Measurements from ENCODE around the gene MACROH2A1.

MACROH2A1 gene

GRCh38 chr5:135398855-135399793, at the start of gene MACROH2A1:
Gene MACROH2A1, minus strand, starts transcription at chr5:135399231. Its CDS starts 10,138 bp downstream, at chr5:135389093.
- peak; percentile 59 to 78 for DNase-seq (ENCODE audit: low read depth in 1 of 2, low spot score in 1 of 2)

GRCh38 chr5:135448071-135448739, 49.2 kb upstream of the MACROH2A1 start:
- DNase-seq (ENCODE audit: low read depth in 1 of 2, low spot score in 1 of 2) = no peak

GRCh38 chr5:135447298-135447929, 48.4 kb upstream of the MACROH2A1 start, which contains the start of gene DCANP1:
Gene DCANP1, minus strand, starts transcription at chr5:135447348. Its CDS starts 240 bp downstream, at chr5:135447108.
- no peak for DNase-seq (ENCODE audit: low read depth in 1 of 2, low spot score in 1 of 2)

- no peak for DNase-seq (ENCODE audit: low read depth in 1 of 2, low spot score in 1 of 2)
Measured at GRCh38 chr5:135446615-135447014, 47.6 kb upstream of the MACROH2A1 start.

GRCh38 chr5:135446206-135446605, 47.2 kb upstream of the MACROH2A1 start:
- no peak for DNase-seq (ENCODE audit: low read depth in 1 of 2, low spot score in 1 of 2)

GRCh38 chr5:135445306-135445985, 46.4 kb upstream of the MACROH2A1 start:
- DNase-seq (ENCODE audit: low read depth in 1 of 2, low spot score in 1 of 2) = no peak

- DNase-seq (ENCODE audit: low read depth in 1 of 2, low spot score in 1 of 2) = no peak
Measured at GRCh38 chr5:135444881-135445280, 45.9 kb upstream of the MACROH2A1 start.

- no peak for DNase-seq (ENCODE audit: low read depth in 1 of 2, low spot score in 1 of 2)
Measured at GRCh38 chr5:135444360-135444759, 45.3 kb upstream of the MACROH2A1 start.

GRCh38 chr5:135443161-135443960, 44.3 kb upstream of the MACROH2A1 start:
- no peak for DNase-seq (ENCODE audit: low read depth in 1 of 2, low spot score in 1 of 2)

GRCh38 chr5:135442431-135443160, 43.6 kb upstream of the MACROH2A1 start:
- no peak for DNase-seq (ENCODE audit: low read depth in 1 of 2, low spot score in 1 of 2)

- DNase-seq (ENCODE audit: low read depth in 1 of 2, low spot score in 1 of 2) = no peak
Measured at GRCh38 chr5:135441919-135442318, 42.9 kb upstream of the MACROH2A1 start.

- no peak for DNase-seq (ENCODE audit: low read depth in 1 of 2, low spot score in 1 of 2)
Measured at GRCh38 chr5:135441350-135441831, 42.4 kb upstream of the MACROH2A1 start.

GRCh38 chr5:135440916-135441315, 41.9 kb upstream of the MACROH2A1 start:
- no peak for DNase-seq (ENCODE audit: low read depth in 1 of 2, low spot score in 1 of 2)

GRCh38 chr5:135439231-135440205, 40.5 kb upstream of the MACROH2A1 start:
- DNase-seq (ENCODE audit: low read depth in 1 of 2, low spot score in 1 of 2) = no peak

- DNase-seq (ENCODE audit: low read depth in 1 of 2, low spot score in 1 of 2) = no peak
Measured at GRCh38 chr5:135438636-135439221, 39.7 kb upstream of the MACROH2A1 start.

- DNase-seq (ENCODE audit: low read depth in 1 of 2, low spot score in 1 of 2) = no peak
Measured at GRCh38 chr5:135437796-135438560, 38.9 kb upstream of the MACROH2A1 start.

- no peak for DNase-seq (ENCODE audit: low read depth in 1 of 2, low spot score in 1 of 2)
Measured at GRCh38 chr5:135437422-135437795, 38.4 kb upstream of the MACROH2A1 start.
